ENCODE results near the gene UBE4B.
"Not testable (repeated sequence)": the region's sequence is repeated elsewhere in the genome, so short reads cannot be mapped to it uniquely, and the experiment has no call there.

UBE4B gene

DNA sequence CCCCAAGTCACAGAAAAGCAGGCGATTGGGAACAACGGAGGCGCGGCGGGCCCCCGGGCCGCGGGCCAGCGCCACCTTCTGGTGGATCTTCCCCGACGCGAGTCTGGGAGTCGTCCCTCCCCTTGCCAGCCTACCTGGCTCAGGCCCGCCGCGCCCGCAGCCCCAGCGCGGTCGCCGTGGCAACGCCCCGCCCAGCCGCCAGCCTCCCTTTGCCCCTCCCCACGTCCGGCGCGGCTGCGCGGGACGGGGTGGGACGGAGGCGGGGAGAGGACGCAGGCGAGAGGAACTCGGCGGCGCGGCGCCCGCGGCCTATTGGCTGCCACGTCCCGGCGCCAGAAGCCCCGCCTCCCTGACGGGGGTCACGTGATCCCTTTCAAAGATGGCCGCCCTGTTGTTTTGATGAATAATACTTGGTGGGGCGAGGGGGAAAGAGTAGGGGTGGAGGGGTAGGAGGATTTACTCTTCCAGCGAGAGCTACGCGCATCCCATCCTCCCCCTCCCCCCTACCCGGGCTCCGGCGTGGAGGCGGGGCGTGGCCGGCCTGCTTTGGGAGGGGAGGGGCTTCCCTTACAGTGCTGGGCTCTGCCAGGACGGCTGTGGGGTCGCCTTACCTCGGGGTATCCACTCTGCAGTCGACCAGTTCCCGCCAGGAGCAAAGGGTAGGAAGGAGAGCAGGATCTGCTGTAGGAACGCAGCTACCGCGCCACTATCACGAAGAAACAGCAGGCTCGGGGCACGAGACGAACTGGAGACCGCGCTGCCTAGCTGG is at the start of gene UBE4B:
TSS of gene UBE4B (plus strand) at position 369 of the 769 bp plus-strand sequence. CDS start 713 bp downstream, outside the sequence.
- peak; percentile 95 for DNase-seq

DNA sequence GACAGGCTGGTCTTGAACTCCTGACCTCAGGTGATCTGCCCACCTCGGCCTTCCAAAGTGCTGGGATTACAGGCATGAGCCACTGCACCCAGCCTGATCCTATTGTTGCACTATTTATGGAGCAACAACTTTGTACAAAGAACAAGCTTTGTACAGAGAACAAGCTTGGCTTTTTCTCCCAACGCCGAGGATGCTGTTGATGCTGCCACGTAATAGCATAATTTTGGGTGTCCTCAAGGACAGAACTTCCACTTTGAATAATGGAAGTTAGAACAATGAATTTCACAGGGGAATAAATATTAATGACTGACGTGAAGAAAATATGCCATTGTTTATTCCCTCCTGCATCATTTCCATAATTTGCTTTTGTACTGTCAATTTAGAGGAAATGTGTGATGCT is 48.5 kb upstream of the UBE4B start:
- no peak for DNase-seq

DNA sequence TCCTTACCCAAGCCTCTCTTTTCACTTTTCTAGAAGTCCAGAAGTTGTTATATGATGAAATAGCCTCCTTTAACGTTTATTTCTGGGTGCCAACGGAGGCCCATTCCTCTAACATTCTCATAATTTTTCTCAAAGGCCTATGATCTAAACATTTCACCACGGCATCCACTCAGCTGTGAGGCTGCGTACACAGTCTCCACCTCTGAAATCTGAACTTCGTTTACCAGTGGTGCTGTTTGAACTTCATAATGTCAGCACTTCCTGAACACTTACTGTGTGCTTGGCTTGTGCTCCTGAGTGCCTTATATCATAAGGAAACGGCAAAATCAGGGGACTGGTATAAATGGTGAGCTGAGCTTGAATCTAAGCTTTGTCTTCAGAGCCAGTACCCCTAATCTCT is 47.8 kb upstream of the UBE4B start:
- DNase-seq = no peak

DNA sequence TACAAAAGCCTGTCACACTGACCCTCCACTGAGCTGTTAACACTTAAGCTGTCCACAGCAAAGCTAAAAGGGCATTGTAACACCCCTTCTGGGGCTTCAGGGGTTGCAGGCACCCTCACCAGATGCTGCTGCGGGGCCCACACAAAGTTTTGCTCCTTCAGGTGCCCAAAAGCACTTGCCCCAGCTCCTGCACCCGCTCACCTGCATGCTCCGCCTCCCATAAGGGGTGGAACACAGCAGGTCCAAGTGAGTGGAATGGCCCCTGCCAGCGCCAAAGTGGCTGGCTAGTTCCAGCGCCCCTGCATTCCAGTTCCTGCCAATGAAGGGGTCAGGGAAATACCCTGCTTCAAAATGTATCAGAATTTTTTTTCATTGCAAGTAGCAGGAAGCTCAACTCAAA is 43.0 kb upstream of the UBE4B start:
- DNase-seq = no peak

DNA sequence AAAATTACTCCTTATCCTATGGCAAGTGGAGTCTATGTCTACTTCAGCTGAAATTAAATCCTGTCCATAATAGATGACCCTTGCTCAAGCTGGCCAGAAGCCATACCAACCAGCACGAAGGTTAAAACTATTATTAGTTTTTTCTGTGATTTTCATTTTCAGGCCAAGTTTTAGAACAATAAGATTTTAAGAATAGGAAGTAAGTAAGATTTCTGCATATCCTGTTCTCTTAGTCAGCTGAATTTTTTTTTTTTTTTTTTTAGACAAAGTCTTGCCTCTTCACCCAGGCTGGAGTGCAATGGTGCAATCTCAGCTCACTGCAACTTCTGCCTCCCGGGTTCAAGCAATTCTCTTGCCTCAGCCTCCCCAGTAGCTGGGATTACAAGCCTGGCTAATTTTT is 41.8 kb upstream of the UBE4B start:
- DNase-seq = no peak

DNA sequence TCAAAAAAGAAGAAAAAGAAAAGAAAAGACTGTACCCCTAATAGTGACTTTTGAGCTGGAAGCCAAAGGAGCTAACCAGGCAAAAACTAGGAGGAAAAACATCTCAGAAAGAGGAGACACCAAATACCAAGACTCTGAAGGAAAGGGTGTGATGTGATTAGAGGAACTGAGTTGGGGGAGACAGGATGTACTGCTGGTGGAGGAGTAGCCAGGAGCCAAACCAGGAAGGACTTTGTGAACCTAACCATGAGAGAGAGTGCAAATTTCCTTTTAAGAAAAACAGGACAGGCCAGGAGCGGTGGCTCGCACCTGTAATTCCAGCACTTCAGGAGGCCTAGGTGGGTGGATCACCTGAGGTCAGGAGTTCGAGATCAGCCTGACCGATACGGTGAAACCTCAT is 39.8 kb upstream of the UBE4B start:
- DNase-seq = no peak

DNA sequence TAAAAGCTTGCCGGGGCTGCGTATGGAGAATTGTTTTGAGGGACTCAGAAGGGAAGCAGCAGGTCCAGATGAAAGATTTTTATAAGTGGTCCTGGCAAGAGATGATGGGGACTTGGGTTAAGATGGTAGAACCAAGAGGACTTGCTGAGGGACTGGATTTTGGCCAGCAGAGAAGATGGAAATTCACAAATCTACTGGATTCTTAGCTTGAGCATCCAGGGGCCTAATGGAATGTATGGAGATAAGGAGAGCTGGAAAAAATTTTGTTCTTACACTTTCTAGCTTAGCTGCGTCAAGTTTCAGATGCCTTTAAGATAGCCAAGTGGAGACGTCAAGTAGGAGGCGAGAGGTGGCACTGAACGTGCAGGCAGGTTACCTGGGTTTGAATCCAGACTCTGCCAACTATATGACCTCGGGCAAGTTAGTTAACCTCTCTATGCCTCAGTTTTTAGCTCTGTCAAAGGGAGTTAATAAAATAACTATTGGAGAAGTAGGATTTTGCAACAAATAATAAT is 39.1 kb upstream of the UBE4B start:
- no peak for DNase-seq

DNA sequence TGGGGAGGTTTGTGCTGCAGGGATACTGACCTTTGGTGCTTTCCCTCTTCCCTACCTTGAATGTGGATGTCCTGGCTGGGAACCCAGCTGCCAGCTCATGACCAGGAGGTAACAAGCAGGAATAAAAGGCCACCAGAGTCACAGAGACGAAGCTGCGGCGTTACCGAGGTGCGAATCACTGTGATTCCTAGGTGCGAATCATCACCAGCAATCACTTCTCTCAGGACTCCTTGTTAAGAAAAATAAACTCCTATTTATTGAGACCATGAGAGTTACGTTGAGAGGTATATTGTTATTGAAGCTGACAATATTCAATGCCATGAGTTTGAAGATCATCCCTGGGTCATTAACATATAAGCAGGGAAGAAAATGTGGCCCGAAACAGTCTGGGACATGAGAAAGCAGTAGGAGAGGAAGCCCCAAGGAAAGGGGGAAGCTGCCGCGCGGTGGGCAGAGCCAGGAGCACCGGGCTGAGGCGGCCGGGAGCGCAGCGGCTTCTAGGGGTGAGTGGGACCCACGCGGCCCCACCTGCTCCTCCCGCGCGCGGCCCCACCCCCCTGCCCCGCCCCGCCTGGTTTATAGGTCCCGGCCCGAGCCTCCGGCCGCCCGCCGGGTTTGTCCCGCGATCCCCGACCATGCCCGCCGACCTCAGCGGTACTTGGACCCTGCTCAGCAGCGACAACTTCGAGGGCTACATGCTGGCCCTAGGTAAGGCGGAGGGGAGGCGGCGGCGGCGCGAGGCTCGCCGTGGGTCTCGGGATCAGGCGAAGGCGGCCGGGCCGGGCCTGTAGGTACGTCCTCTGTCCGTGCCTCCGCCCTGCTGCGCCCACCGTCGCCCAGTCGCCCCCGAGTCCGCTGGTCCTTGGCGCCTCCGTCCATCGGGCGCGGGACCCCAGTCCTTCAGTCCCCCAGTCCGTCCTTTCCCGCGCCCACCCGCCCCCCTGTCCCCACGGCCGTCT is 35.9 kb upstream of the UBE4B start, which contains the start of gene RBP7:
TSS of gene RBP7 (plus strand) at position 605 of the 959 bp plus-strand sequence. CDS start at position 636, 31 bp downstream.
- DNase-seq = no peak

DNA sequence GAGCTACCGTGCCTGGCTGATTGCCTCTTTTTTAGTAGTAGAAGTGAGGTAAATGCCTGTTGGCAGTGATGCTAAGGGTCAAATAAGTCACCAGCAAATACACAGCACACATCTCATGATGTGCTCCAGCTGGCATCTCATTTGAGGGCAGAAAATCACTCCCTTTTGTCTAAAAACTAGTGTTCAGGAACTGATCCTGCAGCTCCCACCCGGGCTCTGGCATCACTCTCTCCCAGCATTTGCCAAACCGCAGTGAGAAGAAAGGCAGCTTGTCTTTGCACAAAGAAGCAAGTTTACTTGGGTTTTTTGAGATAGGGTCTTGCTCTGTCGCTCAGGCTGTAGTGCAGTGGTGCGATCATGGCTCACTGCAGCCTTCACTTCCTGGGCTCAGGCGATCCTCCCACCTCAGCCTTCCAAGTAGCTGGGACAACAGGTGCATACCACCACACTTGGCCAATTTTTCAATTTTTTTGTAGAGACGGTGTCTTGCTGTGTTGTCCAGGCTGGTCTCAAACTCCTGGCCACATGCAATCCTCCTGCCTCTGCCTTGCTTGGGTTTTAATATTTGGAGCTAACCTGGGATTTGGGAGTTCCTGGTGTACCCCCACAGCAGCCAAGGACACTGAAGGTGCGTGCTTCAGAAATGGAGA is 31.6 kb upstream of the UBE4B start:
- no peak for DNase-seq

DNA sequence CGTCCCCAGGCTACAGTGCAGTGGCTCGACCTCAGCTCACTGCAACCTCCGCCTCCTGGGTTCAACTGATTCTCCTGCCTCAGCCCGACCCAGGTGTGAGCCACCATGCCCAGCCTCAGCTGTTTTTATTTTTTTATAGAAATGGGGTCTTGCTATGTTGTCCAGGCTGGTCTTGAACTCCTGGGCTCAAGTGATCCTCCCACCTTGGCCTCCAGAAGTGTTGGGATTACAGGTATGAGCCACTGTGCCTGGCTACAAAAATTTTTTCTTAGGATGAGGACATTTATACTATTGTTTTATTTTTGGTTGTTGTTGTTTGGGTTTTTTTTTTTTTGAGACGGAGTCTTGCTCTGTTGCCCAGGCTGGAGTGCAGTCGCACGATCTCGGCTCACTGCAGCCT is 27.5 kb upstream of the UBE4B start:
- DNase-seq = not testable (repeated sequence)

DNA sequence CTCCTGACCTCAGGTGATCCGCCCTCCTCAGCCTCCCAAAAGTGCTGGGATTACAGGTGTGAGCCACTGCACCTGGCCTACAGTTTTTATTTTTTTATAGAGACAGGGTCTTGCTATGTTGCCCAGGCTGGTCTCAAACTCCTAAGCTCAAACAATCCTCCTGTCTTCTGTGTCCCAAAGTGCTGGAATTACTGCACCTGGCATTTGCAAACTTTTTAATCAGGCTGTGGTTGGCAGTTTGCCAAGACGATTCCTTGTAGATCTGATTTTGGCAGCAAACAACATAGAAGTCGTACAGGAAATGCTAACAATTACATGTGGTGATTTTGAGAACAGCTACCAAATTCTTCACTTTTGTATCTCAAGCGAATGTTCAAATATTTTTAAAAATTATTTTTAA is 25.6 kb upstream of the UBE4B start:
- DNase-seq = no peak

DNA sequence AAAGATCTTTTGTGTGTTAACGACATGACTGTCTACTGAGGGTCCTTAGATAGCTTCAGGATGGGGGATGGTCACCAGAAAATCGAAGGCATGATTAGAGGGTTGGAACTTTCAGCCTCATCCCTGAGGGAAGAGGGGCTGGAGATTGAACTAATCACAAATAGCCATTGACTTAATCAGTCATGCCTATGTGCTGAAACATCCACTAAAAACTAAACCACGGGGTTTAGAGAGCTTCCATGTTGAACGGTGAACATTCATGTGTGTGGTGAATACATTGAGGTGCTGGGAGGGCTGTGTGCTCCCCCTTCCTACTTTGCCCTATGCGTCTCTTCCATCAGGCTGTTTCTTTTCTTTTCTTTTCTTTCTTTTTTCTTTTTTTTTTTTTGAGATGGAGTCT is 18.7 kb upstream of the UBE4B start:
- DNase-seq = no peak

DNA sequence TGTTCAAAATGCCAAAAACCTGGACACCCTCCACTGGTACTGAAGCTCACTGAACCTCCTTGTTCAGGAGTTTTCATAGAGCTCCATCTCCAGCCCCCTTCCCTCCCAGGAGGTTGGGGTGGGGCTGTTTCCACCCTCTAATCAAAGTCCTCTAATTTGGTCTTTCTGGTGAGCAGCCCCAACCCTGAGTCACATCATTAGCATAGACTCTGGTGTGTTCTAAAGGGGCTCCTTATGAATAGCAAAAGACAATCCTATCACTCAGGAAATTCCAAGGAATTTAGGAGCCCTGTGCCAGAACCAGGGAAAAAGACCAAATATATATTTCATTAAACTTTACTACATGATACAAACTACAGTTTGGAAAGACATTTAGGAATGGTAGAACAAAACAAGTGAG is 13.2 kb upstream of the UBE4B start:
- no peak for DNase-seq

DNA sequence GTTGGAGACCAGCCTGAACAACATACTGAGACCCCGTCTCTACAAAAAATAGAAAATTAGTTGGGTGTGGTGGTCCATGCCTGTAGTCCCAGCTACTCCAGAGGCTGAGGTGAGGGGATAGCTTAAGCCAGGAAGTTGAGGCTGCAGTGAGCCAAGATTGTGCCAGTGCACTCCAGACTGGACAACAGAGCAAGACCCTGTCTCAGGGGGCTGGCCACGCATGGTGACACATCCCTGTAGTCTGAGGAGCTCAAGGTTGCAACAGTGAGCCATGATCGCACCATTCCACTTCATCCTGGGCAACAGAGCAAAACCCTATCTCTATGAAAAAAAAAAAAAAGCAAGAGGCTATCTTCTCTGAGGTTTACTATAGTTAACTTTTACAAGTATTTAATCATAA is 12.7 kb upstream of the UBE4B start:
- DNase-seq = no peak

DNA sequence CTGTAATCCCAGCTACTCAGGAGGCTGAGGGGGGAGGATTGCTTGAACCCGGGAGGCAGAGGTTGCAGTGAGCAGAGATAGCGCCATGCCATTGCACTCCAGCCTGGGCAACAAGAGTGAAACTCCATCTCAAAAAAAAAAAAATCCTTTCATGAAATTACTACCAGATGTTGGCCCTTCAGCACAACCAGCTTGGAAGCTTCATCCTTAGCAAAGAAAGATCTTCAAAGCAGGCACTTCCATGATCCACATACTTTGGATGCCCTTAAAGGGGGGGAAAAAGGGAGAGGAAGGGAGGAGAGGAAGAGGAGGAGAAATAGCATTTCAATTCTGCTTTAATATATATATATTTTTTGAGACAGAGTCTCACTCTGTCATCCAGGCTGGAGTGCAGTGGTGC is 12.1 kb upstream of the UBE4B start:
- DNase-seq = not testable (repeated sequence)

DNA sequence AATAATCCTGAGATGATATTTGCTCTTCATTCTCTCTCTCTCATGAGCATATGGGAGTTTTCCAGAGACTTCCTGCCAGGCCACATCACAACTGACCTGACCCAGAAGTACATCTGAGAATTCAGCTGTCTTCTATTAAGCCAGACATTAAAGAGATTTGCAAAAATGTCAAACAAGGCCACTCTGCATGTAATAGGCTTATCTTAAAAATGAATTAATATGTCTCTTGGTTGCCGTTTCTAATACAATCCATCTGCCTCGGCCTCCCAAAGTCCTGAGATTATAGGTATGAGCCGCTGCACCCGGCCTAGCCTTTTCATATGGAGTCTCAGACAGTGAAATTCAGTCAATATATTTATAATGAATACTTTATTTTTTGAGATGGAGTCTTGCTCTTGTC is 10.8 kb upstream of the UBE4B start:
- not testable (repeated sequence) for DNase-seq

DNA sequence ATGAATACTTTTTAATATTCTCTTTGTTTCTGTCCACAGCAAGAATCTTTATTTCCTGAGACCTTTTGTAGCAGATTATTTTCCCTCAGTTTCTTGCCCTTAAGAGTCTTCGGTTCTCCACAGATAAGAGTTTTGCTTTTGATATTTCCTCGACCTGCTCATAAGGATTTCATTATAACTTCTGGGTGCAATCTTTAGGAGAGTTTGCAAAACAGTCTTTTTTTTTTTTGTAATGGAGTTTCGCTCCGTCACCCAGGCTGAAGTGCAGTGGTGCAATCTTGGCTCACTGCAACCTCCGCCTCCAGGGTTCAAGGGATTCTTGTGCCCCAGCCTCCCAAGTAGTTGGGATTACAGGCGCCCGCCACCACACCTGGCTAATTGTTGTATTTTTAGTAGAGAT is 10.1 kb upstream of the UBE4B start:
- DNase-seq = no peak

DNA sequence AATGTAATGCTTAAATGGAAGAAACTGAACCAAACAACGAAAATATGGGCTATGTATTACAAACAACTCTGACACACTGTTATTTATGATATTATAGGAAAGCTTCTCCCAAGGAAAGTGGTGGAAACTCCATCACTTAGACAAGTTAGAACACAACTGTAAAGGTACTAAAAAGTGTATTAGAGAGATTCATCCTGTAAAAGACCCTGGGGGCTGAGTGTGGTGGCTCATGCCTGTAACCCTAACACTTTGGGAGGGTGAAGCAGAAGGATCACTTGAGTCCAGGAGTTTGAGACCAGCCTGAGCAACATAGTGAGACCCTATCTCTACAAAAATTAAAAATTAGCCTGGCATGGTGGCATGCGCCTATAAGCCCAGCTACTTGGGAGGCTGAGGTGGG is 7.4 kb upstream of the UBE4B start:
- DNase-seq = no peak

DNA sequence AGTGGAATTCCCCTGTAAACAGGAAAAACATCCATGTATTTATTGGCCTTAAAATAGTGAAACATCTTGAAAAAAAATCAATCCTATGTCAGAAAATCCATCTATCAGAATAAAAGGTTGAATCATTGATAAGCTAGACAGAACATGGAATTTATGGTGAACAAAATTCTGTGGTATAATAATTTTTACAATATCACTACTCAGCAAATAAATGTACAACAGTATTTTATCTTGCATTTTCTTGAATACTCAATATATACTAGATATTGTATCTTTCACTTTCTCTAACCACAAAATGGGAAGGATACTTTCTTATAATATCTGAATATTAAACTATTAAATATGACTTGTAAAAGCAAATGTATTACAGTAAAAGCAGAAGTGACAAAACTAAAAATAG is 5.7 kb upstream of the UBE4B start:
- no peak for DNase-seq

DNA sequence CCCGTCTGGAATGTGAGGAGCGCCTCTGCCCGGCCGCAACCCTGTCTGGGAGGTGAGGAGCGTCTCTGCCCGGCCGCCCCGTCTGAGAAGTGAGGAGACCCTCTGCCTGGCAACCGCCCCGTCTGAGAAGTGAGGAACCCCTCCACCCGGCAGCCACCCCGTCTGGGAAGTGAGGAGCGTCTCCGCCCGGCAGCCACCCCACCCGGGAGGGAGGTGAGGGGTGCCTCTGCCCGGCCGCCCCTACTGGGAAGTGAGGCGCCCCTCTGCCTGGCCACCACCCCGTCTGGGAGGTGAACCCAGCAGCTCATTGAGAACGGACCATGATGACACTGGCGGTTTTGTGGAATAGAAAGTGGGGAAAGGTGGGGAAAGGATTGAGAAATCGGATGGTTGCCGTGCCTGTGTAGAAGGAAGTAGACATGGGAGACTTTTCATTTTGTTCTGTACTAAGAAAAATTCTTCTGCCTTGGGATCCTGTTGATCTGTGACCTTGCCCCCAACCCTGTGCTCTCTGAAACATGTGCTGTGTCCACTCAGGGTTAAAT is 3.7 kb upstream of the UBE4B start:
- not testable (repeated sequence) for DNase-seq

DNA sequence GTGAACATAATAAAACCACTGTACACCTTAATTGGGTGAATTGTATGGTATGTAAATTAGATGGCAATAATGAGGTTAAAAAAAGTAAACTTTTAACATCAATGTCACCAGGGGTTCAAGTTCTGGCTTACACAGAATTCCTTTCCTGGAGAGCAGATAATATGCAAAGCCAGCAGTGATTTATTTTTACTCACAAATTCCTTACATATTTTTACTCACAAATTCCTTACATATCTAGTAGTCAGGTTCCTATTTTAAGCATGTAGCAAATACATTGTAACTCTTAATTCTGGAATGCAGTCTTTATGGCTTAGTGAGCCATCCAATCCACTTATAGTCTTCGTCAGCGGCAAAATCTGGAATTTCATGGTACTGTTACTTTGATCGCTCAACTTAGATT is 1.3 kb upstream of the UBE4B start:
- DNase-seq = peak; percentile 65

DNA sequence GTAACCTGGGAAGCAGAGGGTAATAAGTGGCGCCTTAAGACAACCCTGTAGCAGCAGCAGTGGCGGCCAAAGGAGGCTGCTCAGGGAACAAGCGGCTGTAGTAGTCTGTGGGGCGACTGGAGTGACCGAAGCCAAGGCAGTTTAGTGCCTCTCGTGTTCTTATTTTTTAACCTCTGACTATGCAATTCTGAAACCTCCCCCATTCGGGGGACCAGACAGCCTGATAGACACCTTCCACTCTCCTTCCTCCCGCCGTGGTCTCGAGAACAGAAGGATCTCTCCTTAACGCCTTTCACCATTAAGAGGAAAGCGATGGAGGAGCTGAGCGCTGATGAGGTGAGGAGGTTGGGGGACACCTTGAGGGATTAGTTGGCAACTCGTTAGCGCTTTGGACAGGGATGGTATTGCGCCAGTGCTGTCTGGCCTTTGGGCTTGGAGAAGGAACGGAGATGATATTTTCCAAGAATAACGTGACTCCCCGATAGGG is 644 bp downstream of the UBE4B start:
- peak; percentile 62 for DNase-seq

DNA sequence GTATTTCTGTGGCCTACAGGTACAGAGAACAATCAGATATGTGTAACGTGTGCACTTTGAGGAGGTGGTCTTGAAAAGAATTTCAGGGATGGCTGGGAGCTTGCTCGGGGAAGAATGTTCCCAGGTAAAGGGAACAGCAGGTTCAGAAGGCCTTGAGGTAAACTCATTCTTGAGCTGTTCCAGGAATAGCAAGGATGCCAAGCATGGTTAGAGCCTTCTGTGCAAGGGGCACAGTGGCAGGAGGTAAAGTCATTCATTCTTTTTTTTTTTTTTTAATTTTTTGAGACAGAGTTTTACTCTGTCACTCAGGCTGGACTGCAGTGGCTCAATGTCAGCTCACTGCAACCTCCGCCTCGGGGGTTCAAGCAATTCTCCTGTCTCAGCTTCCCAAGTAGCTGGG is 10.0 kb downstream of the UBE4B start:
- no peak for DNase-seq
